SK-N-SH (cell line): ENCODE results near the gene MMP14. TPM values are rescaled to one million over a fixed set of nuclear protein-coding genes. Genes with fewer than 3 reads are reported as not detected.

Experiments
- CTCF ChIA-PET: fragments of 300-600, 350-600 bp; formaldehyde crosslinking; extraction: SDS; loops from one replicate; lab custom pipeline; 2021; lab: Yijun Ruan, JAX
- POLR2A ChIA-PET: fragments of 350-600 bp; sonication (Branson Sonifier 250); formaldehyde crosslinking; extraction: SDS; loops from one replicate; lab custom pipeline; 2020; ENCODE audit warnings: antibody characterized with exemption, inconsistent platforms; lab: Yijun Ruan, JAX
- DNase-seq: peaks from one replicate; pipeline ENCODE4 v3.0.0; 2012
- H2AFZ ChIP-seq: fragments of 200-600 bp; sonication (generic); 2 replicates; pipeline ENCODE4 v1.8.1; 2016; ENCODE audit warnings: antibody characterized with exemption, mild to moderate bottlenecking, low read depth
- H3F3A ChIP-seq: fragments of 200-600 bp; sonication (generic); replicated peaks from 2 replicates; pipeline ENCODE3; 2016; ENCODE audit warnings: antibody characterized with exemption, mild to moderate bottlenecking; ENCODE audit not compliant: insufficient read depth
- H3K27ac ChIP-seq, 2 experiments: fragments of 200-500 bp in 1 of 2; fragments of 200-600 bp in 1 of 2; sonication (Bioruptor generic) in 1 of 2; sonication (generic), shearing (Covaris generic) in 1 of 2; 2 replicates each; pipeline versions ENCODE4 v1.5.1 to v1.6.1; 2014 to 2016; ENCODE audit warnings: low read depth in 2 of 2, inconsistent platforms in 1 of 2, low read length in 1 of 2, mild to moderate bottlenecking in 1 of 2, mixed read lengths in 1 of 2
- H3K27me3 ChIP-seq: fragments of 200-600 bp; sonication (generic), shearing (Covaris generic); 2 replicates; pipeline ENCODE4 v1.6.1; 2016; ENCODE audit warnings: mixed run types; ENCODE audit not compliant: insufficient read depth
- H3K36me3 ChIP-seq, 2 experiments: fragments of 200-500 bp in 1 of 2; fragments of 200-600 bp in 1 of 2; sonication (Bioruptor generic) in 1 of 2; sonication (generic) in 1 of 2; replicated peaks in 1 of 2; 2 replicates each; pipeline versions ENCODE3 to v1.5.1; 2014 to 2016; ENCODE audit warnings: low read length in 1 of 2, mild to moderate bottlenecking in 1 of 2; ENCODE audit not compliant: insufficient read depth in 2 of 2, control insufficient read depth in 1 of 2
- H3K4me1 ChIP-seq, 2 experiments: fragments of 200-500 bp in 1 of 2; fragments of 200-600 bp in 1 of 2; sonication (Bioruptor generic) in 1 of 2; sonication (generic), shearing (Covaris generic) in 1 of 2; 2 replicates each; pipeline versions ENCODE4 v1.5.1 to v1.6.1; 2014 to 2016; ENCODE audit warnings: low read depth in 1 of 2, low read length in 1 of 2, mixed run types in 1 of 2; ENCODE audit not compliant: insufficient read depth in 2 of 2, control insufficient read depth in 1 of 2
- H3K4me2 ChIP-seq: fragments of 200-600 bp; sonication (generic), shearing (Covaris generic); 2 replicates; pipeline ENCODE4 v1.6.1; 2017; ENCODE audit warnings: mixed run types
- H3K4me3 ChIP-seq, 2 experiments: fragments of 200-500 bp in 1 of 2; fragments of 200-600 bp in 1 of 2; sonication (Bioruptor generic) in 1 of 2; sonication (generic), shearing (Covaris generic) in 1 of 2; 2 replicates each; pipeline versions ENCODE4 v1.5.1 to v1.8.1; 2014 to 2016; ENCODE audit warnings: low read depth in 2 of 2, inconsistent platforms in 1 of 2, low read length in 1 of 2, mild to moderate bottlenecking in 1 of 2, mixed read lengths in 1 of 2, moderate library complexity in 1 of 2
- H3K79me2 ChIP-seq: fragments of 200-600 bp; sonication (generic); 2 replicates; pipeline ENCODE4 v1.8.1; 2017; ENCODE audit warnings: mild to moderate bottlenecking; ENCODE audit not compliant: insufficient read depth
- H3K9ac ChIP-seq: fragments of 200-600 bp; sonication (generic); 2 replicates; pipeline ENCODE4 v1.6.1; 2017; ENCODE audit warnings: mixed run types
- H3K9me2 ChIP-seq: fragments of 200-600 bp; sonication (generic); 2 replicates; pipeline ENCODE4 v1.6.1; 2017; ENCODE audit warnings: mixed run types
- H3K9me3 ChIP-seq: fragments of 200-600 bp; sonication (generic); 2 replicates; pipeline ENCODE4 v1.6.1; 2017; ENCODE audit warnings: mixed run types, mild to moderate bottlenecking, moderate library complexity
- H4K20me1 ChIP-seq: fragments of 200-600 bp; sonication (generic); 2 replicates; pipeline ENCODE4 v1.6.1; 2017; ENCODE audit warnings: mild to moderate bottlenecking, mixed run types; ENCODE audit not compliant: insufficient read depth
- CHD2 ChIP-seq: fragments of 150-350 bp; IDR thresholded peaks from 2 replicates; pipeline ENCODE4 v1.6.1; 2018; ENCODE audit warnings: low read length; ENCODE audit not compliant: partially characterized antibody
- FOSL2 ChIP-seq: IDR thresholded peaks from 2 replicates; pipeline ENCODE4 v1.4.0; 2012; ENCODE audit warnings: low read depth, mild to moderate bottlenecking, moderate library complexity, borderline replicate concordance
- FOXM1 ChIP-seq: IDR thresholded peaks from 2 replicates; pipeline ENCODE4 v1.4.0; 2012; ENCODE audit warnings: low read depth, mild to moderate bottlenecking
- NFIC ChIP-seq: IDR thresholded peaks from 2 replicates; pipeline ENCODE4 v1.4.0; 2012; ENCODE audit warnings: borderline replicate concordance
- RAD21 ChIP-seq: IDR thresholded peaks from 2 replicates; pipeline ENCODE4 v1.6.1; 2012; ENCODE audit warnings: mild to moderate bottlenecking, low read length
- RCOR1 ChIP-seq: fragments of 150-350 bp; IDR thresholded peaks from 2 replicates; pipeline ENCODE4 v1.6.1; 2017; ENCODE audit warnings: antibody characterized with exemption, low read length
- SMC3 ChIP-seq: IDR thresholded peaks from 2 replicates; pipeline ENCODE4 v1.6.1; 2012; ENCODE audit warnings: low read depth, low read length, improper control_type of control experiment
- TEAD4 ChIP-seq: IDR thresholded peaks from 2 replicates; pipeline ENCODE4 v1.4.0; 2012; ENCODE audit warnings: mild to moderate bottlenecking, borderline replicate concordance; ENCODE audit not compliant: insufficient read depth
- USF1 ChIP-seq: IDR thresholded peaks from 2 replicates; pipeline ENCODE4 v1.4.0; 2012; ENCODE audit warnings: low read depth, borderline replicate concordance
- USF2 ChIP-seq: fragments of 150-350 bp; IDR thresholded peaks from 2 replicates; pipeline ENCODE4 v1.6.1; 2017; ENCODE audit warnings: antibody characterized with exemption, low read length, low read depth, borderline replicate concordance
- WGBS: methylation state at CpG from one replicate; pipeline ENCODE4 v1.1.6; 2017; ENCODE audit warnings: low lambda C conversion rate; 5-methylcytosine and 5-hydroxymethylcytosine counted together
- polyA plus RNA-seq, 3 experiments: library from polyadenylated mRNA; depleted of rRNA; stranded (reverse); fragments of >200 nt; gene quantifications; 2 replicates each; pipeline ENCODE4 v1.2.3, GENCODE V29; 2012
- TF ChIP-seq, protein P1 (sequence below): IDR thresholded peaks from 2 replicates; pipeline ENCODE4 v1.4.0; 2012; ENCODE audit warnings: low read depth

MMP14 gene
- polyA plus RNA-seq, 1 of the 3 experiments (the other 2 are of a cell fraction) = 139 TPM

DNA sequence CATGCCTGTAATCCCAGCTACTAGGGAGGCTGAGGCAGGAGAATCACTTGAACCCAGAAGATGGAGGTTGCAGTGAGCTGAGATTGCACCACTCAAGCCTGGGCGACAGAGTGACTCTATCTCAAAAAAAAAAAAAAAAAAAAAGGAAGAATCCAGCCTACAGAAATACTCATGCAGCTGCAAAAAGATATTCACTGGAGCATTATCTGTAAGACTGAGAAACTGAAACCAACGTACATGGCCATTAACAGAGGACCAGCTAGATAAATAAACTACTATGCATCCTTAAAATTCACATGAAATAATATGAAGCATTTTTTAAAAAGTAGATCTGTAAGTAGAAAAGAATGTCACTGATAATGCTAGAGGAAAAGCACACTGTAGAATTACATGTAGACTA lies 24.7 kb upstream of the MMP14 start:
- TF ChIP-seq FOSL2 (no peak), FOXM1 (no peak), TEAD4 (no peak), CHD2 (no peak), RAD21 (no peak)
- TF ChIP-seq, protein P1, sequence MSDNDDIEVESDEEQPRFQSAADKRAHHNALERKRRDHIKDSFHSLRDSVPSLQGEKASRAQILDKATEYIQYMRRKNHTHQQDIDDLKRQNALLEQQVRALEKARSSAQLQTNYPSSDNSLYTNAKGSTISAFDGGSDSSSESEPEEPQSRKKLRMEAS = no peak
- Histone ChIP-seq H3K9ac (no peak overlapping the region), H3K27me3 (peaks cover 16% of the 10 kb centered on the region; the same call in 1 of the 2 replicates), H3K9me3 (no peaks in the 10 kb centered on the region), H3K9me2 (no peaks in the 10 kb centered on the region), H3K4me3 (no peak overlapping the region), H3K36me3 (no peaks in the 10 kb centered on the region), H2AFZ (no peak overlapping the region), H3K27ac (no peak overlapping the region), H3K4me1 (no peaks in the 10 kb centered on the region), H4K20me1 (no peaks in the 10 kb centered on the region), H3K79me2 (no peaks in the 10 kb centered on the region), H3K4me2 (no peak overlapping the region), H3F3A (no peaks in the 10 kb centered on the region)
- DNase-seq = no peak
- WGBS = 35% methylated on average over 2 of the region's 2 CpGs
- POLR2A ChIA-PET = no interaction called here
- CTCF ChIA-PET = interaction anchor here (2.6 to 19.1 kb wide), 2 partner anchors 11 to 43 kb away, joined by 10 to 472 read pairs; no protein-coding TSS in a partner anchor

- Histone ChIP-seq H3K4me3 (no peak overlapping the region), H3K4me1 (no peaks in the 10 kb centered on the region), H3K36me3 (no peaks in the 10 kb centered on the region), H3K27me3 (peaks cover 8% of the 10 kb centered on the region; the same call in 1 of the 2 replicates), H3K9me3 (no peaks in the 10 kb centered on the region), H2AFZ (no peak overlapping the region), H4K20me1 (no peaks in the 10 kb centered on the region), H3K79me2 (no peaks in the 10 kb centered on the region), H3F3A (no peaks in the 10 kb centered on the region), H3K9ac (no peak overlapping the region), H3K27ac (no peak overlapping the region), H3K4me2 (no peak overlapping the region), H3K9me2 (no peaks in the 10 kb centered on the region)
- POLR2A ChIA-PET = no interaction called here
- no peak for DNase-seq
- WGBS = 65% methylated on average over 4 of the region's 4 CpGs
- CTCF ChIA-PET = interaction anchor here (0.9 to 19.1 kb wide), 6 partner anchors 10 to 243 kb away, joined by 3 to 472 read pairs (median 3); no protein-coding TSS in a partner anchor
- no peak for TF ChIP-seq NFIC
- TF ChIP-seq USF2 = no peak
- TF ChIP-seq USF1 = no peak
- no peak for TF ChIP-seq RCOR1
- TF ChIP-seq, protein P1 = no peak
- TF ChIP-seq SMC3 = no peak
- no peak for TF ChIP-seq TEAD4
Observed at GRCh38 chr14:22812744-22813143, 23.6 kb upstream of the MMP14 start.
